Ovary (tissue), 3 donors: ENCODE results near the gene TBC1D3B.
"Not testable (repeated sequence)": the region's sequence is repeated elsewhere in the genome, so short reads cannot be mapped to it uniquely, and the experiment has no call there.

Source experiments
- EP300 ChIP-seq: sonication (generic); formaldehyde crosslinking; IDR thresholded peaks from one replicate; pipeline ENCODE4 v1.6.1; 2017; ENCODE audit warnings: antibody characterized with exemption
- POLR2A ChIP-seq: fragments of 450-650 bp; IDR thresholded peaks from one replicate; pipeline ENCODE4 v1.6.1; 2017; ENCODE audit warnings: antibody characterized with exemption, mild to moderate bottlenecking, moderate library complexity
- TF ChIP-seq, protein P1 (sequence below), 3 donors: fragments of 450-650 bp in 2 of 3; fragments of 200-600 bp in 1 of 3; IDR thresholded peaks; one replicate each; pipeline versions ENCODE4 v1.5.1 to v1.8.0; 2016 to 2022; ENCODE audit warnings: antibody characterized with exemption in 3 of 3, mild to moderate bottlenecking in 1 of 3
- donor health status: DM: no; HTN: no; CAD: no.

DNA sequence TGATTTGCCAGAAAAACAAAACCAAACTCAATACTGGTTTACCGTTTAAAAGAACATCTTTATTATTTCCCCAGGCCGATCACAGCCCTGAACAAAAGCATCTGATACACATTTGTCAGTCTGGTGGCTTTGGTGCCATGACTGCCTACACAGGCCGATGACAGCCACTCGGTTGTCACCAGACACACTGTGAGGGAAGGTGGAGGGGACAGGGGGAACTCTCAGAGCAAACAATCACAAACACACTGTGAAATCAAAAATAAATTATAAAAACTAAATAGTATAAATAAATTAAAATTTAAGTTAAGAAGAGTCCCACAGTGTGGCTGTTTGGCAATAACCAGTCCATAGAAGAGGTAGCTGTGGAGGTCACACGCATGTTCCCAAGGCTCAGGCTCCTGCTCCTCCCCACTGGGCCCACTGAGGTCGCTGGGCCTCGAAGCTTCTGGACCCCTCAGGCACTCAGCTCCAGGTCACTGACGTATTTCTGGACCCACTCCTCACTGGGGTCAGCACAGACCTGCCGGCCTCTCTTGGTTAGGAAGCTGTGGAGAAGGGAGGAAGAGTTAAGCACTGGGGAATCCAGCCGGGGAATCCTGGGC lies 18.5 kb upstream of the TBC1D3B start:
- TF ChIP-seq EP300, POLR2A: not testable (repeated sequence)
- TF ChIP-seq, protein P1, sequence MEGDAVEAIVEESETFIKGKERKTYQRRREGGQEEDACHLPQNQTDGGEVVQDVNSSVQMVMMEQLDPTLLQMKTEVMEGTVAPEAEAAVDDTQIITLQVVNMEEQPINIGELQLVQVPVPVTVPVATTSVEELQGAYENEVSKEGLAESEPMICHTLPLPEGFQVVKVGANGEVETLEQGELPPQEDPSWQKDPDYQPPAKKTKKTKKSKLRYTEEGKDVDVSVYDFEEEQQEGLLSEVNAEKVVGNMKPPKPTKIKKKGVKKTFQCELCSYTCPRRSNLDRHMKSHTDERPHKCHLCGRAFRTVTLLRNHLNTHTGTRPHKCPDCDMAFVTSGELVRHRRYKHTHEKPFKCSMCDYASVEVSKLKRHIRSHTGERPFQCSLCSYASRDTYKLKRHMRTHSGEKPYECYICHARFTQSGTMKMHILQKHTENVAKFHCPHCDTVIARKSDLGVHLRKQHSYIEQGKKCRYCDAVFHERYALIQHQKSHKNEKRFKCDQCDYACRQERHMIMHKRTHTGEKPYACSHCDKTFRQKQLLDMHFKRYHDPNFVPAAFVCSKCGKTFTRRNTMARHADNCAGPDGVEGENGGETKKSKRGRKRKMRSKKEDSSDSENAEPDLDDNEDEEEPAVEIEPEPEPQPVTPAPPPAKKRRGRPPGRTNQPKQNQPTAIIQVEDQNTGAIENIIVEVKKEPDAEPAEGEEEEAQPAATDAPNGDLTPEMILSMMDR (IDR thresholded peaks at IDR 0.05), result not testable (repeated sequence)
